Measurements from ENCODE around the gene SIGLEC5. TPM values are rescaled to one million over a fixed set of nuclear protein-coding genes. Genes with fewer than 3 reads are reported as not detected.

SIGLEC5 gene
- total and polyA plus RNA-seq, 2 of the 8 experiments (the other 6 are each of a cell fraction or from before 2014, with no cell fraction given): not detected

- TF ChIP-seq SUZ12 (IDR thresholded peaks at IDR 0.05; ENCODE audit: low read length): no peak
- TF ChIP-seq TBP (IDR thresholded peaks at IDR 0.05; ENCODE audit: low read depth, low read length): no peak
Observed at GRCh38 chr19:51628153-51628939, 1.9 kb downstream of the SIGLEC5 start (continued).
